Activated T-cell treated with anti-CD3 and anti-CD28 coated beads for 24 hours (primary cell): ENCODE results near the gene PTK7.

ENCODE experiments used
- DNase-seq: peaks from one replicate; pipeline ENCODE4 v3.0.0-alpha.2; 2020; ENCODE audit warnings: low read depth

The PTK7 gene

GRCh38 chr6:43207286-43207685, 131.2 kb downstream of the PTK7 start:
- no peak for DNase-seq
